Measurements from ENCODE around the gene DEAF1.
A peak's percentile ranks its signal among the peaks of the same experiment; 100 is the strongest.

Gene DEAF1

GRCh38 chr11:625636-626268 lies 69.3 kb downstream of the DEAF1 start:
- DNase-seq (ENCODE audit: low read depth in 2 of 3, low spot score in 2 of 3), result no peak

- no peak for DNase-seq (ENCODE audit: low read depth in 2 of 3, low spot score in 2 of 3)
Observed at GRCh38 chr11:624705-625635, 70.1 kb downstream of the DEAF1 start, which contains the start of gene CDHR5. Gene CDHR5, minus strand, starts transcription at chr11:624955. Its CDS starts 53 bp downstream, at chr11:624902.

GRCh38 chr11:623999-624704 lies 70.9 kb downstream of the DEAF1 start:
- DNase-seq (ENCODE audit: low read depth in 2 of 3, low spot score in 2 of 3), result no peak

- DNase-seq (ENCODE audit: low read depth in 2 of 3, low spot score in 2 of 3), result no peak
Observed at GRCh38 chr11:623349-623869, 71.6 kb downstream of the DEAF1 start.

GRCh38 chr11:621838-622237 lies 73.2 kb downstream of the DEAF1 start:
- DNase-seq (ENCODE audit: low read depth in 2 of 3, low spot score in 2 of 3), result no peak

GRCh38 chr11:620935-621814 lies 73.8 kb downstream of the DEAF1 start:
- DNase-seq (ENCODE audit: low read depth in 2 of 3, low spot score in 2 of 3), result no peak

GRCh38 chr11:620201-620600 lies 74.8 kb downstream of the DEAF1 start:
- no peak for DNase-seq (ENCODE audit: low read depth in 2 of 3, low spot score in 2 of 3)

GRCh38 chr11:619628-620050 lies 75.4 kb downstream of the DEAF1 start:
- no peak for DNase-seq (ENCODE audit: low read depth in 2 of 3, low spot score in 2 of 3)

GRCh38 chr11:618856-619627 lies 76.0 kb downstream of the DEAF1 start:
- no peak for DNase-seq (ENCODE audit: low read depth in 2 of 3, low spot score in 2 of 3)

GRCh38 chr11:617912-618682 lies 76.9 kb downstream of the DEAF1 start:
- no peak for DNase-seq (ENCODE audit: low read depth in 2 of 3, low spot score in 2 of 3)

GRCh38 chr11:617199-617911 lies 77.7 kb downstream of the DEAF1 start:
- DNase-seq (ENCODE audit: low read depth in 2 of 3, low spot score in 2 of 3), result no peak

GRCh38 chr11:616320-617198 lies 78.5 kb downstream of the DEAF1 start:
- no peak for DNase-seq (ENCODE audit: low read depth in 2 of 3, low spot score in 2 of 3)

- peak; percentile 61 to 75 (median 72) for DNase-seq (ENCODE audit: low read depth in 2 of 3, low spot score in 2 of 3)
Observed at GRCh38 chr11:615504-616319, 79.3 kb downstream of the DEAF1 start, which contains the start of gene IRF7. Gene IRF7, minus strand, starts transcription at chr11:615950. Its CDS starts 586 bp downstream, at chr11:615364.

- no peak for DNase-seq (ENCODE audit: low read depth in 2 of 3, low spot score in 2 of 3)
Observed at GRCh38 chr11:614623-615503, 80.2 kb downstream of the DEAF1 start.

- DNase-seq (ENCODE audit: low read depth in 2 of 3, low spot score in 2 of 3), result no peak
Observed at GRCh38 chr11:614021-614622, 80.9 kb downstream of the DEAF1 start.

Measured in activated CD8-positive, alpha-beta memory T cell treated with anti-CD3 and anti-CD28 coated beads for 48 hours (primary cell).